Fibroblast of lung (primary cell): ENCODE data around the gene KCNMB4.

ENCODE experiments used
- EZH2 ChIP-seq: IDR thresholded peaks from 2 replicates; pipeline ENCODE4 v1.5.1; 2012; ENCODE audit warnings: low read length, control low read depth, mild to moderate bottlenecking; ENCODE audit errors: missing control alignments
- TF ChIP-seq, protein P1 (sequence below), 2 donors: IDR thresholded peaks in 1 of 2; conservative IDR thresholded peaks in 1 of 2; 1 replicate in 1 of 2; 2 replicates in 1 of 2; pipeline ENCODE4 v1.5.1; 2011 to 2012; ENCODE audit warnings: low read length in 2 of 2, control low read depth in 1 of 2, inconsistent platforms in 1 of 2, low read depth in 1 of 2, mild to moderate bottlenecking in 1 of 2

DNA sequence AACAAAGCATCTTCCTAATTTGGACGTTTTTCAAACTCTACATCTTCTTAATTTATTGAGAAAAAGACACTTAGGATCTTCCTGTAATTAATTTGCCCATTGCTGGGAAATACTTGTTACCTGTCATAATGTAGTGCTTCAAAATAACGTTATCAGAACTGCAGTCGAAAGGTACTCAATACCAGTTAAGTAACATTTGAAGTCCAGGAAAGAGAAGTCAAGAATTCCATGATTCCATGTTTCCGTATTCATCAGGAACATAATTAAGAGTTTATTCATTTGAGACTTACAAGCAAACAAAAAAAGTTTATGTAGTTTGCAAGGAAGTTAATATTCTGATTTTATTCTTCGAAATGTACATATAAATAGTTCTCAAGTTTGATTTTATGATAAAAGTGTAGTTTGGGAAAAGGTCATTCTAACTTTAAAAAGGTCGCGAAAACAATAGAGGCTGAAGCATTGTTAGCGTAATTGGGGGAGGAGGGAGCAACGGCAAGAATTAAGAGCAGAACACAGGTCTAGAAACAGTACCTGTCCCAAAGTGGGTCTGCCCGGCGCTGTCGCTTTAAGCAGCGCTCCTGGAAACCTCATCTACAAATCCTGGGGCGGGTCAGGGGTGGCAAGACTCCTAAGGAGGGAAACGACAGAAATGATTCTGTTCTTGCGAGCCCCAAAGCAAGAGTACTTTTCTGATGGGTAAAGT lies 1.2 kb upstream of the KCNMB4 start:
- TF ChIP-seq, protein P1, sequence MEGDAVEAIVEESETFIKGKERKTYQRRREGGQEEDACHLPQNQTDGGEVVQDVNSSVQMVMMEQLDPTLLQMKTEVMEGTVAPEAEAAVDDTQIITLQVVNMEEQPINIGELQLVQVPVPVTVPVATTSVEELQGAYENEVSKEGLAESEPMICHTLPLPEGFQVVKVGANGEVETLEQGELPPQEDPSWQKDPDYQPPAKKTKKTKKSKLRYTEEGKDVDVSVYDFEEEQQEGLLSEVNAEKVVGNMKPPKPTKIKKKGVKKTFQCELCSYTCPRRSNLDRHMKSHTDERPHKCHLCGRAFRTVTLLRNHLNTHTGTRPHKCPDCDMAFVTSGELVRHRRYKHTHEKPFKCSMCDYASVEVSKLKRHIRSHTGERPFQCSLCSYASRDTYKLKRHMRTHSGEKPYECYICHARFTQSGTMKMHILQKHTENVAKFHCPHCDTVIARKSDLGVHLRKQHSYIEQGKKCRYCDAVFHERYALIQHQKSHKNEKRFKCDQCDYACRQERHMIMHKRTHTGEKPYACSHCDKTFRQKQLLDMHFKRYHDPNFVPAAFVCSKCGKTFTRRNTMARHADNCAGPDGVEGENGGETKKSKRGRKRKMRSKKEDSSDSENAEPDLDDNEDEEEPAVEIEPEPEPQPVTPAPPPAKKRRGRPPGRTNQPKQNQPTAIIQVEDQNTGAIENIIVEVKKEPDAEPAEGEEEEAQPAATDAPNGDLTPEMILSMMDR (conservative IDR thresholded peaks at IDR 0.05 in 1 of 2, IDR thresholded peaks at IDR 0.05 in 1 of 2; ENCODE audit: low read depth in 1 of 2, low read length in 2 of 2) = no peak
- TF ChIP-seq EZH2 = no peak
